Spleen (tissue), 11 donors: ENCODE results near the gene FRMD5. TPM values are rescaled to one million over a fixed set of nuclear protein-coding genes. Genes with fewer than 3 reads are reported as not detected.
"Not testable (repeated sequence)": the region's sequence is repeated elsewhere in the genome, so short reads cannot be mapped to it uniquely, and the experiment has no call there.

Experiments
- DNase-seq: peaks from one replicate; pipeline ENCODE4 v3.0.0-alpha.2; 2020
- H3K27ac ChIP-seq, 8 donors: fragments of 200-600 bp; sonication (generic) in 7 of 8; 1 replicate in 4 of 8; 2 replicates in 4 of 8; pipeline versions ENCODE4 v1.5.0 to v1.8.0; 2016 to 2021; ENCODE audit warnings: inconsistent platforms in 4 of 8, mild to moderate bottlenecking in 4 of 8, moderate library complexity in 1 of 8
- H3K27me3 ChIP-seq, 7 donors: fragments of 200-600 bp; sonication (generic) in 6 of 7; replicated peaks in 1 of 7; 1 replicate in 4 of 7; 2 replicates in 3 of 7; pipeline versions ENCODE4 v1.5.0 to v1.8.0; 2016 to 2021; ENCODE audit warnings: inconsistent platforms in 3 of 7, mild to moderate bottlenecking in 1 of 7
- H3K36me3 ChIP-seq, 6 donors: fragments of 200-600 bp; sonication (generic) in 5 of 6; 1 replicate in 4 of 6; 2 replicates in 2 of 6; pipeline versions ENCODE4 v1.5.0 to v1.8.0; 2016 to 2021; ENCODE audit warnings: inconsistent platforms in 2 of 6
- H3K4me1 ChIP-seq, 6 donors: fragments of 200-600 bp; sonication (generic) in 5 of 6; 1 replicate in 3 of 6; 2 replicates in 3 of 6; pipeline versions ENCODE4 v1.5.0 to v1.8.0; 2016 to 2021; ENCODE audit warnings: inconsistent platforms in 3 of 6
- H3K4me3 ChIP-seq, 8 donors: fragments of 200-600 bp; sonication (generic) in 7 of 8; 1 replicate in 4 of 8; 2 replicates in 4 of 8; pipeline versions ENCODE4 v1.5.0 to v1.8.0; 2016 to 2021; ENCODE audit warnings: inconsistent platforms in 4 of 8, mild to moderate bottlenecking in 4 of 8, moderate library complexity in 2 of 8
- H3K9me3 ChIP-seq, 8 donors: fragments of 200-600 bp; sonication (generic) in 7 of 8; 1 replicate in 4 of 8; 2 replicates in 4 of 8; pipeline versions ENCODE4 v1.5.0 to v1.8.0; 2016 to 2021; ENCODE audit warnings: inconsistent platforms in 4 of 8
- POLR2A ChIP-seq, 3 donors: fragments of 450-650 bp; IDR thresholded peaks; one replicate each; pipeline ENCODE4 v1.5.1; 2017; ENCODE audit warnings: antibody characterized with exemption in 3 of 3, mild to moderate bottlenecking in 1 of 3
- POLR2AphosphoS5 ChIP-seq, 3 donors: sonication (generic); formaldehyde crosslinking; IDR thresholded peaks; one replicate each; pipeline ENCODE4 v1.5.1; 2017; ENCODE audit warnings: antibody characterized with exemption in 3 of 3
- WGBS, 5 donors: extraction: QIAGEN DNeasy Blood & Tissue Kit in 3 of 5; methylation state at CpG; one replicate each; pipeline versions ENCODE4 v1.1.5 to v1.1.7; 2013 to 2018; 5-methylcytosine and 5-hydroxymethylcytosine counted together
- intact Hi-C: fragments of 100-400 bp; cut with DNase I; formaldehyde crosslinking; loops from one replicate; pipeline ENCODE4 v1.15.0; 2023; ENCODE audit warnings: low total_unique reads
- polyA plus RNA-seq, 3 donors: library from polyadenylated mRNA; stranded (reverse); fragments of 200-250 nt; gene quantifications; one replicate each; pipeline ENCODE4 v1.2.1, GENCODE V29; 2013
- total RNA-seq, 7 donors: library from RNA; depleted of rRNA in 3 of 7; stranded (reverse); fragments of >200 nt in 3 of 7; fragmentation: NEBNext Ultra II Directional in 4 of 7; extraction: Animal tissue kit (Norgen Biotek cat#: 25700) in 4 of 7; gene quantifications; one replicate each; pipeline versions ENCODE4 v1.1.0 to v1.2.1, GENCODE V29; 2016 to 2021
- TF ChIP-seq, protein P1 (sequence below), 11 experiments: fragments of 200-600 bp in 7 of 11; fragments of 450-650 bp in 4 of 11; sonication (generic) in 4 of 11; IDR thresholded peaks in 8 of 11; conservative IDR thresholded peaks in 3 of 11; 1 replicate in 7 of 11; 2 replicates in 4 of 11; pipeline versions ENCODE4 v1.4.0 to v1.8.0; 2016 to 2021; ENCODE audit warnings: antibody characterized with exemption in 11 of 11, inconsistent platforms in 4 of 11, mild to moderate bottlenecking in 1 of 11
- donor health status: healthy with polysubstance abuse.
- donor health status: DM: no; HTN: no; CAD: no; lungs with moderate emphysema.
- donor health status: DM: no; HTN: no; CAD: no.
- donor health status: Bipolar disorder and iron deficiency.
- donor health status: healthy.
- donor health status: DM: no; HTN: no; CAD: no.
- donor health status: DM: yes; HTN: yes; CAD: no.

The FRMD5 gene
- total and polyA plus RNA-seq, 10 donors, result 0.09 to 1.0 (median 0.43) TPM; not detected in 1

DNA sequence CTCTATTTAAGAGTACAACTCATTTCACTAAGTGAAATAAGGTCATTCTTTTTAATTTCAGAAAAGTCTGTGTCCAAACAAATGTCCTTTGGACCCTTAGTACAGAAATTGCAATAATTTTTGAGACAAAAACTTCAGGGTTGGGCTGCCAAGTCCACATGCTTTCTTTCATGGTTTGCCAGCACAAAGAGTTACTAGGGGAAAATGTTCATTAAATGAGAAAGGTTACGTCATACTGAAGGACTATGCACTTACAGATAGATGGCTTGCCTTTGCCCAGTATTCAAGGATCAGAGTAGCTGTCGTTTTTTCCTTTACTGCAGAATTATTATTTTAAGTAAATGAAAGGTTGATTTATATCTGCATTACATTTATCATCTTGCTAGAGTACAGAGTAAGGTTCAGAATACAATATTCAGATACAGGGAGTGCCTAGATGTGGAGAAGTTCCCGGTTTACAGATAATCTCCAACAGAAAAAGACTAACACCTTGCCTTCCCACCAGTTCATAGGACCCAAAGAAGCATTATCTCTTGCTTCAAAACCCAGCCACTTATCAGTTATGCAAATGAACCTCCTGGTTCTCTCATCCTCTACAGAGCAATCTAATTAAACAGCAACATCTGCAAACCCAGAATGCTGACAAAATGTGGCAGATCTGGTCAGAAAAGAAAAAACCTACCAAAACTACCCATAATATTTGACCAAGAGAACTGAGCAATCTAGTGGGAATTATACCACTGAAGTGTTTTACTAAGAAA, 179.3 kb downstream of the FRMD5 start:
- no peak for TF ChIP-seq POLR2AphosphoS5 (IDR thresholded peaks at IDR 0.05)
- TF ChIP-seq, protein P1, sequence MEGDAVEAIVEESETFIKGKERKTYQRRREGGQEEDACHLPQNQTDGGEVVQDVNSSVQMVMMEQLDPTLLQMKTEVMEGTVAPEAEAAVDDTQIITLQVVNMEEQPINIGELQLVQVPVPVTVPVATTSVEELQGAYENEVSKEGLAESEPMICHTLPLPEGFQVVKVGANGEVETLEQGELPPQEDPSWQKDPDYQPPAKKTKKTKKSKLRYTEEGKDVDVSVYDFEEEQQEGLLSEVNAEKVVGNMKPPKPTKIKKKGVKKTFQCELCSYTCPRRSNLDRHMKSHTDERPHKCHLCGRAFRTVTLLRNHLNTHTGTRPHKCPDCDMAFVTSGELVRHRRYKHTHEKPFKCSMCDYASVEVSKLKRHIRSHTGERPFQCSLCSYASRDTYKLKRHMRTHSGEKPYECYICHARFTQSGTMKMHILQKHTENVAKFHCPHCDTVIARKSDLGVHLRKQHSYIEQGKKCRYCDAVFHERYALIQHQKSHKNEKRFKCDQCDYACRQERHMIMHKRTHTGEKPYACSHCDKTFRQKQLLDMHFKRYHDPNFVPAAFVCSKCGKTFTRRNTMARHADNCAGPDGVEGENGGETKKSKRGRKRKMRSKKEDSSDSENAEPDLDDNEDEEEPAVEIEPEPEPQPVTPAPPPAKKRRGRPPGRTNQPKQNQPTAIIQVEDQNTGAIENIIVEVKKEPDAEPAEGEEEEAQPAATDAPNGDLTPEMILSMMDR (IDR thresholded peaks at IDR 0.05 in 8 of 11, conservative IDR thresholded peaks at IDR 0.05 in 3 of 11), result no peak
- TF ChIP-seq POLR2A (IDR thresholded peaks at IDR 0.05), result no peak
- intact Hi-C loops, result no loop called here
- no peaks in the 10 kb centered on the region for H3K9me3 ChIP-seq
- H3K4me3 ChIP-seq, result no peak overlapping the region
- H3K4me1 ChIP-seq, result no peaks in the 10 kb centered on the region
- no peak for DNase-seq
- 70 to 81% (median 75%) methylated on average over 3 of the region's 3 CpGs for WGBS, 5 donors
- H3K27me3 ChIP-seq, result no peaks in the 10 kb centered on the region
- H3K27ac ChIP-seq, result no peak overlapping the region
- H3K36me3 ChIP-seq, result no peaks in the 10 kb centered on the region

DNA sequence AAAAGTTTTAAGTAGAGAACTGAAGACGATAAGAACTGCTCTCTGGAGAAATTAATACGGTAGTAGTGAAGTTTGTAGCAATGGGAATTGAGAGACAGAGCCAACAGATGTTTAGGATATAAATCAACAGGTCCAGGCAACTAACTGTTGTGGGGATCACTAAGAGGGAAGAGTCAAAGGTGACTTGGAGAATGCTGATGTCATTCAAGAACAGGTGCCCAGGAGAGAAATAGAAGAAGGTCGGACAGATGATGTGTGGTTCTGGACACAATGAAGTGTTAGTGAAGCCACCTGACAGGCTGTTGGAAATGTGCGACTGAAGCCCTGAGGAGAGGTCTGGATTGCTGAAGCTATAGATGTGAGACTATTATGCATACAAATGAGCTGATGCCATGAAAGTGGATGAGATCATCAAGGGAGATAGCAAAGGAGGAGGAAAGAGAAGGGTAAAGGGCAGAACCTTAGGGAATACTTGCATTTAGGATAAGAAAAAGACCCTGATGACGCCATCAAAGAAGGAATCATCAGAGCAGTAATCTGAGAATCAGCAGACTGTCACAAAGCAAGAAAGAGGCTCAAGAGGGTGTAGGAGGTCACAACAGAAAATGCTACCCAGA, 183.7 kb downstream of the FRMD5 start:
- intact Hi-C loops, result no loop called here
- Histone ChIP-seq H3K9me3 (no peaks in the 10 kb centered on the region), H3K27ac (no peak overlapping the region), H3K36me3 (no peaks in the 10 kb centered on the region), H3K4me3 (no peak overlapping the region), H3K4me1 (no peaks in the 10 kb centered on the region), H3K27me3 (no peaks in the 10 kb centered on the region)
- 73 to 84% (median 77%) methylated on average over 5 of the region's 5 CpGs for WGBS, 5 donors
- no peak for DNase-seq
- TF ChIP-seq, protein P1 (IDR thresholded peaks at IDR 0.05 in 8 of 11, conservative IDR thresholded peaks at IDR 0.05 in 3 of 11), result no peak
- TF ChIP-seq POLR2A (IDR thresholded peaks at IDR 0.05), result no peak

DNA sequence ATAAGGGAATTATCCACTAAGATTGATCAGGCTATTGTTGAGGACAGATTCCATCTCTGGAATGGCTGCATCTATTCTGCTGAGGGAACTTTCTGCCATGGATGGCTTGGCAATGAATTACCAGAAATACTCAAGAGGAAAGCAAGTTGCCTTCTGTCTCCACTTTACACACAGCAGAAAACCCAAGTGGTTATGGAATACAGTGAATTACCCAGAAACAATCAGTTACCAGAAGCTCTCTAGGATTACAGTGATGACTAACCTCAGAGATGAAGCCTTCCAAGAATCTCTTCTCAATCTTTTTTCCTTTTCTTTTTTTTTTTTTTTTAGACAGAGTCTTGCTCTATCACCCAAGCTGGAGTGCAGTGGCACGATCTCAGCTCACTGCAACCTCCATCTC, 185.0 kb downstream of the FRMD5 start:
- H3K27me3 ChIP-seq, result no peaks in the 10 kb centered on the region
- intact Hi-C loops, result no loop called here
- no peaks in the 10 kb centered on the region for H3K9me3 ChIP-seq
- H3K27ac ChIP-seq, result no peak overlapping the region
- DNase-seq, result no peak
- 81 to 91% (median 86%) methylated on average over 1 of the region's 1 CpG for WGBS, 5 donors
- no peaks in the 10 kb centered on the region for H3K4me1 ChIP-seq
- H3K4me3 ChIP-seq, result no peak overlapping the region
- H3K36me3 ChIP-seq, result no peaks in the 10 kb centered on the region
- no peak for TF ChIP-seq POLR2AphosphoS5 (IDR thresholded peaks at IDR 0.05)
- TF ChIP-seq, protein P1 (IDR thresholded peaks at IDR 0.05 in 8 of 11, conservative IDR thresholded peaks at IDR 0.05 in 3 of 11), result no peak
- TF ChIP-seq POLR2A (IDR thresholded peaks at IDR 0.05), result no peak

DNA sequence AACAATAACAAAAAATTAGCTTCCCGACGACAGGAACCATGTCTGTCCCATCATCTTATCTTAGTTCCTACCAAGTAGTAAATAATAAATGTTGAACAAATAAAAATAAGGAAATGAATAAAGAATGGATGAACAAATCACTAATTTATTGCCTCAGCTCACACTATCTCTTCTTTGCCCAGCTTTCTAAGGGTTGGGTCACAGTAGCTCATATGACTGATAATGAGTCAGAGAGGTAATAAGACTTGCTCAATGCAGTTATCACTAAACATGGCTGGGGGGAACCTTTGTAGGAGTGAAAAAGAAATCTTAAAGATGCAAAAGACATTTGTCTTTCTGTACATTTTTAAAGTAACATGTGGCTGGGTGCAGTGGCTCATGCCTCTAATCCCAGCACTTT, 186.0 kb downstream of the FRMD5 start:
- H3K27me3 ChIP-seq, result no peaks in the 10 kb centered on the region
- no peaks in the 10 kb centered on the region for H3K9me3 ChIP-seq
- no peak overlapping the region for H3K4me3 ChIP-seq
- no peak overlapping the region for H3K27ac ChIP-seq
- intact Hi-C loops, result no loop called here
- 81 to 96% (median 91%) methylated on average over 2 of the region's 2 CpGs for WGBS, 5 donors
- TF ChIP-seq POLR2AphosphoS5 (IDR thresholded peaks at IDR 0.05), result no peak
- TF ChIP-seq, protein P1 (IDR thresholded peaks at IDR 0.05 in 8 of 11, conservative IDR thresholded peaks at IDR 0.05 in 3 of 11), result no peak
- TF ChIP-seq POLR2A (IDR thresholded peaks at IDR 0.05), result no peak
- H3K36me3 ChIP-seq, result no peaks in the 10 kb centered on the region
- no peaks in the 10 kb centered on the region for H3K4me1 ChIP-seq
- no peak for DNase-seq

DNA sequence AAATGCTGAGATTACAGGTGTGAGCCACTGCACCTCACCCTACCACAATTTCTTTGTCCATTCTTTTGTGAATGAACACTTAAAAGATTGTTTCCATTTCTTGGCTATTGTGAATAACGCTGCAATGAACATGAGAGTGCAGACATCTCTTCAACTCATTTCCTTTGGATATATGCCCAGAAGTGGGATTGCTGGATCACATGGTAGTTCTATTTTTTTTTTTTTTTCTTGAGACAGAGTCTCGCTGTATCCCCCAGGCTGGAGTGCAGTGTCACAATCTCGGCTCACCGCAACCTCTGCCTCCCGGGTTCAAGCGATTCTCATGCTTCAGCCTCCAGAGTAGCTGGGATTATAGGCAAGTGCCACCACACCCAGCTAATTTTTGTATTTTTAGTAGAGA, 194.8 kb downstream of the FRMD5 start:
- H3K36me3 ChIP-seq, H3K27me3 ChIP-seq, H3K4me1 ChIP-seq, H3K4me3 ChIP-seq, DNase-seq, H3K9me3 ChIP-seq, H3K27ac ChIP-seq, intact Hi-C loops: not testable (repeated sequence)
- WGBS, 5 donors, result 25 to 41% (median 30%) methylated on average over 6 of the region's 6 CpGs
